Measurements from ENCODE around the gene STARD10. TPM values are rescaled to one million over a fixed set of nuclear protein-coding genes. Genes with fewer than 3 reads are reported as not detected.
A peak's percentile ranks its signal among the peaks of the same experiment; 100 is the strongest.

STARD10 gene
- total and polyA plus RNA-seq, 9 of the 15 experiments (the other 6 are each of a cell fraction or from before 2014, with no cell fraction given): 0.15 to 52.9 (median 32.3) TPM

DNA sequence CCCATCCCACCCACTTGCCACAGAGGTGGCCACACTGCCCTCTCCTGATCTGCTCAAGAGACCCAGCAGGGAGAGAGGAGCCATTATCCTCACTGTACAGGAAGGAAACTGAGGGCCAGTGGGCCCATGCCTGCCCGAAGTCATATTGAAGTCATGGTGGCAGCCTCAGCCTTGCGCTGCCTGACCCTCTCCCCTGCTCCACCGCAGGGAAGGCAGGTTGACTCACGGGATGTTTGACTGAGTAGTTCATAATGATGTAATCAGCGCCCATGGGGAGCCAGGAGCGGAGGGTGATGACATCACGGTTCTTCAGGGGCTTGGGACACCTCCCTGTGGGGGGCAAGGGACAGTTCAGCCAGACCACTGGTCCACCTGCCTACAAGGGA lies 35.5 kb downstream of the STARD10 start (continued):
- TF ChIP-seq, protein P1, sequence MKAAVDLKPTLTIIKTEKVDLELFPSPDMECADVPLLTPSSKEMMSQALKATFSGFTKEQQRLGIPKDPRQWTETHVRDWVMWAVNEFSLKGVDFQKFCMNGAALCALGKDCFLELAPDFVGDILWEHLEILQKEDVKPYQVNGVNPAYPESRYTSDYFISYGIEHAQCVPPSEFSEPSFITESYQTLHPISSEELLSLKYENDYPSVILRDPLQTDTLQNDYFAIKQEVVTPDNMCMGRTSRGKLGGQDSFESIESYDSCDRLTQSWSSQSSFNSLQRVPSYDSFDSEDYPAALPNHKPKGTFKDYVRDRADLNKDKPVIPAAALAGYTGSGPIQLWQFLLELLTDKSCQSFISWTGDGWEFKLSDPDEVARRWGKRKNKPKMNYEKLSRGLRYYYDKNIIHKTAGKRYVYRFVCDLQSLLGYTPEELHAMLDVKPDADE (conservative IDR thresholded peaks at IDR 0.05; ENCODE audit: control insufficient read depth, low read depth, low read length): no peak
- TF ChIP-seq, protein P2, sequence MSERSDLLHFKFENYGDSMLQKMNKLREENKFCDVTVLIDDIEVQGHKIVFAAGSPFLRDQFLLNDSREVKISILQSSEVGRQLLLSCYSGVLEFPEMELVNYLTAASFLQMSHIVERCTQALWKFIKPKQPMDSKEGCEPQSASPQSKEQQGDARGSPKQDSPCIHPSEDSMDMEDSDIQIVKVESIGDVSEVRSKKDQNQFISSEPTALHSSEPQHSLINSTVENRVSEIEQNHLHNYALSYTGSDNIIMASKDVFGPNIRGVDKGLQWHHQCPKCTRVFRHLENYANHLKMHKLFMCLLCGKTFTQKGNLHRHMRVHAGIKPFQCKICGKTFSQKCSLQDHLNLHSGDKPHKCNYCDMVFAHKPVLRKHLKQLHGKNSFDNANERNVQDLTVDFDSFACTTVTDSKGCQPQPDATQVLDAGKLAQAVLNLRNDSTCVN (CRISPR knock-in tag; IDR thresholded peaks at IDR 0.05): no peak
- TF ChIP-seq ZNF311 (CRISPR knock-in tag; IDR thresholded peaks at IDR 0.05) (no peak), DMBX1 (CRISPR knock-in tag; IDR thresholded peaks at IDR 0.05; ENCODE audit: borderline replicate concordance) (0 out of 2 replicates have a peak, but pooled peaks have one; percentile 57), CREM (IDR thresholded peaks at IDR 0.05; ENCODE audit: low read depth) (peak; percentile 87), ZFP30 (CRISPR knock-in tag; IDR thresholded peaks at IDR 0.05; ENCODE audit: borderline replicate concordance) (no peak), E2F3 (CRISPR knock-in tag; IDR thresholded peaks at IDR 0.05) (no peak), NR3C1 (CRISPR knock-in tag; IDR thresholded peaks at IDR 0.05) (no peak), ZNF354B (CRISPR knock-in tag; IDR thresholded peaks at IDR 0.05) (no peak), SIX5 (IDR thresholded peaks at IDR 0.05; ENCODE audit: borderline replicate concordance in 1 of 2, insufficient read depth in 1 of 2, low read depth in 1 of 2, low read length in 2 of 2) (no peak), ZNF696 (CRISPR knock-in tag; conservative IDR thresholded peaks at IDR 0.05) (no peak), MTA3 (IDR thresholded peaks at IDR 0.05; ENCODE audit: borderline replicate concordance) (no peak), ZNF41 (CRISPR knock-in tag; conservative IDR thresholded peaks at IDR 0.05) (no peak), JUND (IDR thresholded peaks at IDR 0.05; ENCODE audit: borderline replicate concordance, low read depth, low read length) (peak; percentile 76), JUND (tag; IDR thresholded peaks at IDR 0.05; ENCODE audit: borderline replicate concordance, low read depth, low read length) (peak; percentile 48; the same call in 1 of the 3 replicates), U2AF1 (optimal IDR thresholded peaks at IDR 0.05; ENCODE audit: low read depth, low read length) (no peak), CBX2 (IDR thresholded peaks at IDR 0.05; ENCODE audit: insufficient read depth, low read length, poor library complexity, severe bottlenecking) (no peak), CBFA2T2 (conservative IDR thresholded peaks at IDR 0.05) (no peak), ZEB2 (IDR thresholded peaks at IDR 0.05) (no peak), JUNB (CRISPR knock-in tag; conservative IDR thresholded peaks at IDR 0.05) (no peak), POLR2A (conservative IDR thresholded peaks at IDR 0.05) (no peak), ZNF347 (CRISPR knock-in tag; IDR thresholded peaks at IDR 0.05; ENCODE audit: low read depth) (no peak), GTF2E2 (tag; IDR thresholded peaks at IDR 0.05) (0 out of 2 replicates have a peak, but pooled peaks have one; percentile 19)
- TF ChIP-seq, protein P3, sequence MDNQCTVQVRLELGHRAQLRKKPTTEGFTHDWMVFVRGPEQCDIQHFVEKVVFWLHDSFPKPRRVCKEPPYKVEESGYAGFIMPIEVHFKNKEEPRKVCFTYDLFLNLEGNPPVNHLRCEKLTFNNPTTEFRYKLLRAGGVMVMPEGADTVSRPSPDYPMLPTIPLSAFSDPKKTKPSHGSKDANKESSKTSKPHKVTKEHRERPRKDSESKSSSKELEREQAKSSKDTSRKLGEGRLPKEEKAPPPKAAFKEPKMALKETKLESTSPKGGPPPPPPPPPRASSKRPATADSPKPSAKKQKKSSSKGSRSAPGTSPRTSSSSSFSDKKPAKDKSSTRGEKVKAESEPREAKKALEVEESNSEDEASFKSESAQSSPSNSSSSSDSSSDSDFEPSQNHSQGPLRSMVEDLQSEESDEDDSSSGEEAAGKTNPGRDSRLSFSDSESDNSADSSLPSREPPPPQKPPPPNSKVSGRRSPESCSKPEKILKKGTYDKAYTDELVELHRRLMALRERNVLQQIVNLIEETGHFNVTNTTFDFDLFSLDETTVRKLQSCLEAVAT (IDR thresholded peaks at IDR 0.05): no peak
- TF ChIP-seq, protein P4, sequence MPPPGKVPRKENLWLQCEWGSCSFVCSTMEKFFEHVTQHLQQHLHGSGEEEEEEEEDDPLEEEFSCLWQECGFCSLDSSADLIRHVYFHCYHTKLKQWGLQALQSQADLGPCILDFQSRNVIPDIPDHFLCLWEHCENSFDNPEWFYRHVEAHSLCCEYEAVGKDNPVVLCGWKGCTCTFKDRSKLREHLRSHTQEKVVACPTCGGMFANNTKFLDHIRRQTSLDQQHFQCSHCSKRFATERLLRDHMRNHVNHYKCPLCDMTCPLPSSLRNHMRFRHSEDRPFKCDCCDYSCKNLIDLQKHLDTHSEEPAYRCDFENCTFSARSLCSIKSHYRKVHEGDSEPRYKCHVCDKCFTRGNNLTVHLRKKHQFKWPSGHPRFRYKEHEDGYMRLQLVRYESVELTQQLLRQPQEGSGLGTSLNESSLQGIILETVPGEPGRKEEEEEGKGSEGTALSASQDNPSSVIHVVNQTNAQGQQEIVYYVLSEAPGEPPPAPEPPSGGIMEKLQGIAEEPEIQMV (tag; conservative IDR thresholded peaks at IDR 0.05; ENCODE audit: low read depth): no peak

Data from K562 (cell line).